Dermis microvascular lymphatic vessel endothelial cell (primary cell): ENCODE data around the gene SAMM50. TPM values are rescaled to one million over a fixed set of nuclear protein-coding genes. Genes with fewer than 3 reads are reported as not detected.

Source experiments
- DNase-seq, 2 donors: peaks; one replicate each; pipeline versions ENCODE4 v3.0.0 to v3.0.0-alpha.2; 2010; ENCODE audit warnings: low read depth in 2 of 2
- total RNA-seq: library from RNA; depleted of rRNA; stranded (reverse); fragments of >200 nt; gene quantifications from 2 replicates; pipeline ENCODE4 v1.2.1, GENCODE V29; 2014

SAMM50 gene
- total RNA-seq, 1 donor from 2014 or later: 44.3 TPM

GRCh38 chr22:43945632-43946383 is 9.4 kb upstream of the SAMM50 start:
- peak; percentile 34 to 67 for DNase-seq

GRCh38 chr22:43946384-43946667 is 8.9 kb upstream of the SAMM50 start:
- no peak for DNase-seq

GRCh38 chr22:43948836-43949406 is 6.3 kb upstream of the SAMM50 start:
- no peak for DNase-seq

- DNase-seq: no peak
These were observed 3.9 kb upstream of the SAMM50 start for GRCh38 chr22:43951391-43951790.

- DNase-seq: no peak
These were observed 3.3 kb upstream of the SAMM50 start for GRCh38 chr22:43951966-43952365.

GRCh38 chr22:43953988-43954785 is 1.1 kb upstream of the SAMM50 start:
- no peak for DNase-seq

GRCh38 chr22:43955883-43956782 is 891 bp downstream of the SAMM50 start:
- DNase-seq: no peak

GRCh38 chr22:43956805-43957463 is 1.7 kb downstream of the SAMM50 start:
- DNase-seq: peak; percentile 50 to 64

GRCh38 chr22:43957871-43958270 is 2.6 kb downstream of the SAMM50 start:
- peak in 1 of 2 donors; percentile 9 for DNase-seq

GRCh38 chr22:43964314-43964857 is 9.1 kb downstream of the SAMM50 start:
- no peak for DNase-seq

- no peak for DNase-seq
These were observed 11.8 kb downstream of the SAMM50 start for GRCh38 chr22:43967069-43967468.

GRCh38 chr22:43968614-43969013 is 13.4 kb downstream of the SAMM50 start:
- no peak for DNase-seq

GRCh38 chr22:43969021-43969878 is 14.0 kb downstream of the SAMM50 start:
- DNase-seq: no peak

GRCh38 chr22:43969989-43970755 is 14.9 kb downstream of the SAMM50 start:
- DNase-seq: no peak

GRCh38 chr22:43971112-43971511 is 15.9 kb downstream of the SAMM50 start:
- no peak for DNase-seq

GRCh38 chr22:43972931-43973462 is 17.8 kb downstream of the SAMM50 start:
- no peak for DNase-seq

- no peak for DNase-seq
These were observed 18.8 kb downstream of the SAMM50 start for GRCh38 chr22:43974028-43974545.

- no peak for DNase-seq
These were observed 19.8 kb downstream of the SAMM50 start for GRCh38 chr22:43975041-43975440.
